Measurements from ENCODE around the gene ORMDL3. TPM values are rescaled to one million over a fixed set of nuclear protein-coding genes. Genes with fewer than 3 reads are reported as not detected.

Gene ORMDL3
- total RNA-seq, 4 donors from 2014 or later: 145 to 419 (median 200) TPM

- TF ChIP-seq CTCF (IDR thresholded peaks at IDR 0.05; ENCODE audit: low read depth): no peak
These were observed 28.4 kb upstream of the ORMDL3 start for GRCh38 chr17:39955726-39956225.

GRCh38 chr17:39954876-39955275 lies 27.5 kb upstream of the ORMDL3 start:
- TF ChIP-seq CTCF (IDR thresholded peaks at IDR 0.05; ENCODE audit: low read depth): no peak

- TF ChIP-seq CTCF (IDR thresholded peaks at IDR 0.05; ENCODE audit: low read depth): no peak
These were observed 26.1 kb upstream of the ORMDL3 start for GRCh38 chr17:39953471-39953888.

- TF ChIP-seq CTCF (IDR thresholded peaks at IDR 0.05; ENCODE audit: low read depth): no peak
These were observed 25.5 kb upstream of the ORMDL3 start for GRCh38 chr17:39952680-39953470.

GRCh38 chr17:39951924-39952679 lies 24.7 kb upstream of the ORMDL3 start:
- no peak for TF ChIP-seq CTCF (IDR thresholded peaks at IDR 0.05; ENCODE audit: low read depth)

GRCh38 chr17:39950871-39951348 lies 23.5 kb upstream of the ORMDL3 start:
- no peak for TF ChIP-seq CTCF (IDR thresholded peaks at IDR 0.05; ENCODE audit: low read depth)

- no peak for TF ChIP-seq CTCF (IDR thresholded peaks at IDR 0.05; ENCODE audit: low read depth)
These were observed 21.6 kb upstream of the ORMDL3 start for GRCh38 chr17:39949028-39949427.

Measured in subcutaneous adipose tissue (tissue), 4 donors.